ENCODE results near the gene CRYL1. TPM values are rescaled to one million over a fixed set of nuclear protein-coding genes. Genes with fewer than 3 reads are reported as not detected.

Gene CRYL1
- total RNA-seq, 1 donor from 2014 or later: 3.6 TPM

DNA sequence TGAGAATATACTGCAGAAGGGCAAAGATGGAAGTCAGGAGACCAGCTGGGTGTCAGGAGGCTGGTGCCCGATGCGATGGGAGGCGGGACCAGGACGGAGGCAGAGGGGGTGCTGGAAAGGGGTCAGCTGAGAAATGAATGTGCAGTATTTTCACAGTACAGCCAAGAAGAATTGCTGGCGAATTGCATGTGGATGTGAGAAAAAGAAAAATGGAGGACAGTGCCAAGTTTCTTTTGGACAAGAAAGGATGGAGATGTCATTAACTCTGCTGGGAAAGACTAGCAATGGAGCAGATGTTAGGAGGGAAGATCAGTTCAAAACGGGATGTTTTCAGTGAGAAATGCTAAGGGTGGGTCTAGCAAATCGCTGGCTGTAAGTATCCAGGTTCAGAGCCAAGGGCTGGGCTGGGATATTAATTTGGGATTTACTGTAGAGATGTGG, 7.0 kb downstream of the CRYL1 start:
- no peaks in the 10 kb centered on the region for H3K9me3 Mint-ChIP-seq
- H3K27ac ChIP-seq: no peak overlapping the region
- no peak for DNase-seq (ENCODE audit: low spot score)
- no peak overlapping the region for H3K9ac ChIP-seq
- no peak overlapping the region for H3K4me3 ChIP-seq
- H3K79me2 ChIP-seq (ENCODE audit: low read depth): no peaks in the 10 kb centered on the region
- H3K36me3 Mint-ChIP-seq: no peaks in the 10 kb centered on the region
- no peak overlapping the region for H2AFZ ChIP-seq (replicated peaks)
- H3K9me3 ChIP-seq (ENCODE audit: low read depth): no peaks in the 10 kb centered on the region
- H3K27me3 Mint-ChIP-seq (ENCODE audit: insufficient read depth, low read depth): peaks cover 6% of the 10 kb centered on the region
- peaks cover 6% of the 10 kb centered on the region for H3K27me3 ChIP-seq
- H3F3A ChIP-seq (ENCODE audit: low read depth): no peaks in the 10 kb centered on the region
- H3K4me1 ChIP-seq: no peaks in the 10 kb centered on the region
- H3K4me1 Mint-ChIP-seq: peaks cover 8% of the 10 kb centered on the region
- no peak overlapping the region for H3K4me3 Mint-ChIP-seq
- no peak overlapping the region for H3K27ac Mint-ChIP-seq
- H3K4me2 ChIP-seq: no peak overlapping the region
- no peak for TF ChIP-seq EZH2 (IDR thresholded peaks at IDR 0.05)
- no peak for TF ChIP-seq EZH2phosphoT487 (IDR thresholded peaks at IDR 0.05)
- TF ChIP-seq CTCF (IDR thresholded peaks at IDR 0.05): no peak
- no peaks in the 10 kb centered on the region for H4K20me1 ChIP-seq (ENCODE audit: low read depth)
- no peaks in the 10 kb centered on the region for H3K36me3 ChIP-seq

DNA sequence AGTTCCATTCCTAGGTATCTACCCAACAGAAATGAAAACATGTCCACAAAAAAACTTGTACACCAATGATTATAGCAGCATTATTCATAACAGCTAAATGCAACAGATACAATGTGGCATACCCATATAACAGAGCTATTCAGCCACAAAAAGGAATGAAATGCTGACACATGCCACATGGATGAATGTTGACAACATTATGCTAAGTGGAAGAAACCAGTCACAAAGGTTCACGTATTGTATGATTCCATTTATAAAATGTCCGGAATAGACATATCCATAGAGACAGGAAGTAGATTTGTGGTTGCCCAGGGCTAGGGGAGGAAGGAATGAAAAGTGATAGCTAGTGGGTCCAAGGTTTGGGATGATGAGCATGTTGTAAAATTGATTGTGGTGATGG, 10.8 kb downstream of the CRYL1 start:
- Histone ChIP-seq H3K4me2 (no peak overlapping the region), H3K27ac (no peak overlapping the region), H3F3A (ENCODE audit: low read depth) (no peaks in the 10 kb centered on the region), H3K79me2 (ENCODE audit: low read depth) (no peaks in the 10 kb centered on the region), H3K9me3 (ENCODE audit: low read depth) (no peaks in the 10 kb centered on the region), H2AFZ (replicated peaks) (no peak overlapping the region), H3K27me3 (no peaks in the 10 kb centered on the region), H3K4me1 (peaks cover 4% of the 10 kb centered on the region), H3K4me3 (no peak overlapping the region), H4K20me1 (ENCODE audit: low read depth) (no peaks in the 10 kb centered on the region), H3K9ac (no peak overlapping the region), H3K36me3 (no peaks in the 10 kb centered on the region)
- no peak for DNase-seq (ENCODE audit: low spot score)
- TF ChIP-seq EZH2phosphoT487 (IDR thresholded peaks at IDR 0.05) (no peak), EZH2 (IDR thresholded peaks at IDR 0.05) (no peak), CTCF (IDR thresholded peaks at IDR 0.05) (no peak)
- Mint-ChIP-seq H3K4me1 (peaks cover 7% of the 10 kb centered on the region), H3K27ac (no peak overlapping the region), H3K27me3 (ENCODE audit: insufficient read depth, low read depth) (no peaks in the 10 kb centered on the region), H3K9me3 (no peaks in the 10 kb centered on the region), H3K4me3 (no peak overlapping the region), H3K36me3 (no peaks in the 10 kb centered on the region)

DNA sequence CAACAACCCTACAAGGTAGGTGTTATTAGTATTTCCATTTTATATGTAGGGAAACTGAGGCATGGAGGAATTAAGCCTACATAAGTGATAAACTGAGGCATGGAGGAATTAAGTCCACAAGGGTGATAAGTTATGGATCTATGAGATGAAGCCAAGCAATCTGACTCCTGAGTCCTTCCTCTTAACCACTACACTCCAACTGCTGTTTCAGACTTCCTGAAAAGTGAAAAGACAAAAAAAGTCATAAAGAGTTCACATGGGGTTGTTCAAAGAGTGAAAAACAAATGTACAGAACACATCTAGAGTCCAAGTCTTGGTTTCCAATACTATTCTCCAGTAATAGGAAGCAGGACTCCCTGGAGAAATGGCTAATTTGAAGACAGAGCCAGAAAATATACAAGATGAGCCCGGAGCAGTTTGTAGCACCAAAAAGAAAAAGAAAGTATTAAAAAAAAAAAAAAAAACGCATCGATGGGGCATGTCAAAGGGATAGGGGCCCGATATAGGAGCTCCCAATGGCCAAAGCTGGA, 12.1 kb downstream of the CRYL1 start:
- Mint-ChIP-seq H3K9me3 (no peaks in the 10 kb centered on the region), H3K4me3 (no peak overlapping the region), H3K36me3 (no peaks in the 10 kb centered on the region), H3K4me1 (peaks cover 7% of the 10 kb centered on the region), H3K27ac (no peak overlapping the region), H3K27me3 (ENCODE audit: insufficient read depth, low read depth) (no peaks in the 10 kb centered on the region)
- H3K27me3 ChIP-seq: no peaks in the 10 kb centered on the region
- no peak overlapping the region for H3K4me3 ChIP-seq
- no peaks in the 10 kb centered on the region for H4K20me1 ChIP-seq (ENCODE audit: low read depth)
- no peaks in the 10 kb centered on the region for H3K9me3 ChIP-seq (ENCODE audit: low read depth)
- no peak overlapping the region for H3K9ac ChIP-seq
- no peak for DNase-seq (ENCODE audit: low spot score)
- H3K27ac ChIP-seq: no peak overlapping the region
- peaks cover 4% of the 10 kb centered on the region for H3K4me1 ChIP-seq
- no peak for TF ChIP-seq EZH2phosphoT487 (IDR thresholded peaks at IDR 0.05)
- no peak for TF ChIP-seq EZH2 (IDR thresholded peaks at IDR 0.05)
- TF ChIP-seq CTCF (IDR thresholded peaks at IDR 0.05): no peak
- H3K4me2 ChIP-seq: no peak overlapping the region
- no peaks in the 10 kb centered on the region for H3K79me2 ChIP-seq (ENCODE audit: low read depth)
- no peaks in the 10 kb centered on the region for H3K36me3 ChIP-seq
- H2AFZ ChIP-seq (replicated peaks): no peak overlapping the region
- no peaks in the 10 kb centered on the region for H3F3A ChIP-seq (ENCODE audit: low read depth)

Data from neural progenitor cell (in vitro differentiated cells).